ENCODE data around the gene TANGO2. TPM values are rescaled to one million over a fixed set of nuclear protein-coding genes. Genes with fewer than 3 reads are reported as not detected.

TANGO2 gene
- total and polyA plus RNA-seq, 9 of the 15 experiments (the other 6 are each of a cell fraction or from before 2014, with no cell fraction given) = 15.5 to 94.9 (median 70.1) TPM

- TF ChIP-seq MIER1 (IDR thresholded peaks at IDR 0.05; ENCODE audit: low read depth) = no peak
- no peak for TF ChIP-seq FOSL1 (tag; conservative IDR thresholded peaks at IDR 0.05)
- TF ChIP-seq NFYB (IDR thresholded peaks at IDR 0.05; ENCODE audit: extremely low read depth, insufficient read length) = no peak
- no peak for TF ChIP-seq MECOM (CRISPR knock-in tag; IDR thresholded peaks at IDR 0.05)
- TF ChIP-seq PBX2 (CRISPR knock-in tag; IDR thresholded peaks at IDR 0.05; ENCODE audit: low read depth) = no peak
- no peak; the same call in none of the 2 replicates for TF ChIP-seq PBX2 (tag; conservative IDR thresholded peaks at IDR 0.05; ENCODE audit: low read depth)
- no peak for TF ChIP-seq ZNF143 (CRISPR knock-in tag; IDR thresholded peaks at IDR 0.05)
- TF ChIP-seq E2F8 (IDR thresholded peaks at IDR 0.05; ENCODE audit: low read depth, partially characterized antibody) = no peak
- peak; percentile 55; the same call in 1 of the 2 replicates for TF ChIP-seq HDAC2 (IDR thresholded peaks at IDR 0.05)
- no peak for TF ChIP-seq ZNF785 (CRISPR knock-in tag; IDR thresholded peaks at IDR 0.05)
- no peak for TF ChIP-seq PURB (CRISPR knock-in tag; IDR thresholded peaks at IDR 0.05; ENCODE audit: low read depth)
- TF ChIP-seq LCOR (CRISPR knock-in tag; IDR thresholded peaks at IDR 0.05) = no peak
- no peak for TF ChIP-seq ZNF740 (CRISPR knock-in tag; IDR thresholded peaks at IDR 0.05)
- TF ChIP-seq ZNF740 (tag; IDR thresholded peaks at IDR 0.05) = no peak
- no peak for TF ChIP-seq NR2F6 (CRISPR knock-in tag; IDR thresholded peaks at IDR 0.05)
- peak; percentile 29 to 30; a peak in 1 of 4 replicates for TF ChIP-seq HDAC1 (IDR thresholded peaks at IDR 0.05)
- no peak for TF ChIP-seq ZNF511 (CRISPR knock-in tag; IDR thresholded peaks at IDR 0.05)
- TF ChIP-seq E2F4 (CRISPR knock-in tag; IDR thresholded peaks at IDR 0.05; ENCODE audit: low read depth) = no peak
- no peak for TF ChIP-seq RCOR1 (IDR thresholded peaks at IDR 0.05; ENCODE audit: borderline replicate concordance in 1 of 2, low read depth in 2 of 2, low read length in 2 of 2)
- no peak for TF ChIP-seq CAMTA2 (CRISPR knock-in tag; conservative IDR thresholded peaks at IDR 0.05)
- TF ChIP-seq KDM1A (IDR thresholded peaks at IDR 0.05) = peak; percentile 36 to 58; a peak in 2 of 4 replicates
Measured at GRCh38 chr22:20003304-20003703, 17.6 kb upstream of the TANGO2 start (continued).

Measured in K562 (cell line).